ENCODE results near the gene DDI2.

Gene DDI2

DNA sequence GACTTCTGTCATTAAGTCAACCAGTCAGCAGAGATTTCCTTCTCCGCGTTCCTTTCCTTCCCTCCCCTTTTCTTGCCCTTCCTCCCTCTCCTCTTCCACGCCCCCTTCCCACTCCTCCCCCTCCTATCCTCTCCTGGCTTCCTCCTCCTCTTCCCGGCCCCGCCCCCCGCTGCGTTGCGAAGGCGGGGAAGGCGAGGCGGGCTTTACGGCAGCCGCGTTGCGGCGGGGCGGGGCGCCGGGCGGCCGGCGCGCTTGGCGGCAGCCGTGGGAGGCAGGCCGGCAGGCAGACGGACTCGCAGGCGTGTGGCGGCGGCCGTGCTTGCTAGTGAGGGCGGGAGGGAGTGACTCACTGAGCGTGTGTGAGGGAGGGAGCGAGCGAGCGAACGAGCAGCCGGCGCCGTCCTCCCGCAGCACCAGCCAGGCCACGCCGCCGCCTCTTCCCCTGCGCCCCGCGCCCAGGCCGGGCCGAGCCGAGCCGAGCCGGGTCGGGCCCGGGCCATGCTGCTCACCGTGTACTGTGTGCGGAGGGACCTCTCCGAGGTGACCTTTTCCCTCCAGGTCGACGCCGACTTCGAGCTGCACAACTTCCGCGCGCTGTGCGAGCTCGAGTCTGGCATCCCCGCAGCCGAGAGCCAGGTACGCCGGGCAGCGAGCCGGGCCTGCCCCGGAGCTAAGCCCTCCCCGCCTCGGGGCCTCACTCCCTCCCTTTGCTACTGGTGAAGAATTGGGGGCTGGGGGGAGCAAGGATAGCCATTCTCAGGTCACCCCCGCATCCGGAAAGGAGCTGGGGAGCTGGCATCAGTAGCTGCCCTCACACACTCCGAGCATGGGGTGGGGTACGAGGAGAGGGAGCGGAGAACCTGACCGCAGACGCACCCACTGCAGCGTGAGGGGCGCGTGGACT is at the start of gene DDI2:
Gene DDI2 (plus strand): TSS at position 286 of the 904 bp plus-strand sequence. CDS start 213 bp downstream, at position 499.
- Histone ChIP-seq H3K4me3 (ENCODE audit: low read depth, low read length) (peak within 1 kb of the TSS; percentile 59), H3K4me1 (ENCODE audit: control insufficient read depth, insufficient read depth, low read length) (peaks cover 11% of the 10 kb centered on the region; the same call in 1 of the 2 replicates), H3K9me3 (ENCODE audit: control insufficient read depth, insufficient read depth, low read depth, low read length) (no peaks in the 10 kb centered on the region), H3K27ac (ENCODE audit: extremely low read depth, low read depth, low read length) (peak within 1 kb of the TSS; percentile 94), H3K36me3 (ENCODE audit: control insufficient read depth in 2 of 2, insufficient read depth in 1 of 2, low read length in 2 of 2) (no peaks in the 10 kb centered on the region)
- POLR2A ChIA-PET = interaction anchor here (2.1 to 4.1 kb wide), 2 partner anchors 13 to 91 kb away, joined by 5 to 23 read pairs; partner anchors contain the start of gene DNAJC16
- CTCF ChIA-PET = interaction anchor here (0.6 kb wide), 1 partner anchor 208 kb away, joined by 4 read pairs; no protein-coding TSS in a partner anchor
- TF ChIP-seq ZNF776 (tag by site-specific recombination; IDR thresholded peaks at IDR 0.05; ENCODE audit: borderline replicate concordance) (no peak), ZNF341 (tag by site-specific recombination; IDR thresholded peaks at IDR 0.05; ENCODE audit: low read depth) (peak; percentile 87), ZNF777 (tag by site-specific recombination; IDR thresholded peaks at IDR 0.05; ENCODE audit: borderline replicate concordance) (no peak), ZNF555 (tag by site-specific recombination; conservative IDR thresholded peaks at IDR 0.05) (no peak), ZNF626 (tag by site-specific recombination; IDR thresholded peaks at IDR 0.05) (no peak), HOXD13 (CRISPR knock-in tag; IDR thresholded peaks at IDR 0.05; ENCODE audit: borderline replicate concordance) (no peak), ZNF785 (tag by site-specific recombination; IDR thresholded peaks at IDR 0.05) (no peak), ZNF366 (tag by site-specific recombination; conservative IDR thresholded peaks at IDR 0.05) (peak; percentile 98), ZNF394 (tag by site-specific recombination; IDR thresholded peaks at IDR 0.05; ENCODE audit: borderline replicate concordance) (peak; percentile 36; the same call in 1 of the 2 replicates), ZNF223 (tag by site-specific recombination; IDR thresholded peaks at IDR 0.05) (no peak; the same call in 1 of the 2 replicates), ZNF169 (tag by site-specific recombination; IDR thresholded peaks at IDR 0.05) (no peak), MEIS1 (CRISPR knock-in tag; IDR thresholded peaks at IDR 0.05; ENCODE audit: borderline replicate concordance) (peak; percentile 24; the same call in 1 of the 2 replicates), ZFP41 (tag by site-specific recombination; IDR thresholded peaks at IDR 0.05; ENCODE audit: borderline replicate concordance) (no peak), ZNF544 (tag by site-specific recombination; IDR thresholded peaks at IDR 0.05) (no peak), ZNF133 (tag by site-specific recombination; IDR thresholded peaks at IDR 0.05) (no peak), ZNF514 (tag by site-specific recombination; IDR thresholded peaks at IDR 0.05) (no peak), ZSCAN23 (tag by site-specific recombination; IDR thresholded peaks at IDR 0.05) (no peak), KLF8 (tag by site-specific recombination; IDR thresholded peaks at IDR 0.05) (peak; percentile 95), TCF7L2 (IDR thresholded peaks at IDR 0.05; ENCODE audit: borderline replicate concordance, low read depth, low read length) (no peak), ZNF24 (tag by site-specific recombination; IDR thresholded peaks at IDR 0.05) (no peak), ZNF791 (tag by site-specific recombination; IDR thresholded peaks at IDR 0.05) (0 out of 2 replicates have a peak, but pooled peaks have one; percentile 13), MYNN (tag by site-specific recombination; IDR thresholded peaks at IDR 0.05; ENCODE audit: borderline replicate concordance) (no peak), ZNF274 (IDR thresholded peaks at IDR 0.05; ENCODE audit: low read length) (no peak), ZNF274 (tag by site-specific recombination; IDR thresholded peaks at IDR 0.05; ENCODE audit: borderline replicate concordance) (no peak)
- TF ChIP-seq, protein P1, sequence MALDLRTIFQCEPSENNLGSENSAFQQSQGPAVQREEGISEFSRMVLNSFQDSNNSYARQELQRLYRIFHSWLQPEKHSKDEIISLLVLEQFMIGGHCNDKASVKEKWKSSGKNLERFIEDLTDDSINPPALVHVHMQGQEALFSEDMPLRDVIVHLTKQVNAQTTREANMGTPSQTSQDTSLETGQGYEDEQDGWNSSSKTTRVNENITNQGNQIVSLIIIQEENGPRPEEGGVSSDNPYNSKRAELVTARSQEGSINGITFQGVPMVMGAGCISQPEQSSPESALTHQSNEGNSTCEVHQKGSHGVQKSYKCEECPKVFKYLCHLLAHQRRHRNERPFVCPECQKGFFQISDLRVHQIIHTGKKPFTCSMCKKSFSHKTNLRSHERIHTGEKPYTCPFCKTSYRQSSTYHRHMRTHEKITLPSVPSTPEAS (tag by site-specific recombination; IDR thresholded peaks at IDR 0.05) = no peak
- TF ChIP-seq, protein P2, sequence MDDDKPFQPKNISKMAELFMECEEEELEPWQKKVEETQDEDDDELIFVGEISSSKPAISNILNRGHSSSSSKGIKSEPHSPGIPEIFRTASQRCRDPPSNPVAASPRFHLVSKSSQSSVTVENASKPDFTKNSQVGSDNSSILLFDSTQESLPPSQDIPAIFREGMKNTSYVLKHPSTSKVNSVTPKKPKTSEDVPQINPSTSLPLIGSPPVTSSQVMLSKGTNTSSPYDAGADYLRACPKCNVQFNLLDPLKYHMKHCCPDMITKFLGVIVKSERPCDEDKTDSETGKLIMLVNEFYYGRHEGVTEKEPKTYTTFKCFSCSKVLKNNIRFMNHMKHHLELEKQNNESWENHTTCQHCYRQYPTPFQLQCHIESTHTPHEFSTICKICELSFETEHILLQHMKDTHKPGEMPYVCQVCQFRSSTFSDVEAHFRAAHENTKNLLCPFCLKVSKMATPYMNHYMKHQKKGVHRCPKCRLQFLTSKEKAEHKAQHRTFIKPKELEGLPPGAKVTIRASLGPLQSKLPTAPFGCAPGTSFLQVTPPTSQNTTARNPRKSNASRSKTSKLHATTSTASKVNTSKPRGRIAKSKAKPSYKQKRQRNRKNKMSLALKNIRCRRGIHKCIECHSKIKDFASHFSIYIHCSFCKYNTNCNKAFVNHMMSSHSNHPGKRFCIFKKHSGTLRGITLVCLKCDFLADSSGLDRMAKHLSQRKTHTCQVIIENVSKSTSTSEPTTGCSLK (tag by site-specific recombination; IDR thresholded peaks at IDR 0.05) = no peak
- TF ChIP-seq, protein P3, sequence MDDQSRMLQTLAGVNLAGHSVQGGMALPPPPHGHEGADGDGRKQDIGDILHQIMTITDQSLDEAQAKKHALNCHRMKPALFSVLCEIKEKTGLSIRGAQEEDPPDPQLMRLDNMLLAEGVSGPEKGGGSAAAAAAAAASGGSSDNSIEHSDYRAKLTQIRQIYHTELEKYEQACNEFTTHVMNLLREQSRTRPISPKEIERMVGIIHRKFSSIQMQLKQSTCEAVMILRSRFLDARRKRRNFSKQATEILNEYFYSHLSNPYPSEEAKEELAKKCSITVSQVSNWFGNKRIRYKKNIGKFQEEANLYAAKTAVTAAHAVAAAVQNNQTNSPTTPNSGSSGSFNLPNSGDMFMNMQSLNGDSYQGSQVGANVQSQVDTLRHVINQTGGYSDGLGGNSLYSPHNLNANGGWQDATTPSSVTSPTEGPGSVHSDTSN (CRISPR knock-in tag; IDR thresholded peaks at IDR 0.05) = peak; percentile 95
- TF ChIP-seq, protein P4, sequence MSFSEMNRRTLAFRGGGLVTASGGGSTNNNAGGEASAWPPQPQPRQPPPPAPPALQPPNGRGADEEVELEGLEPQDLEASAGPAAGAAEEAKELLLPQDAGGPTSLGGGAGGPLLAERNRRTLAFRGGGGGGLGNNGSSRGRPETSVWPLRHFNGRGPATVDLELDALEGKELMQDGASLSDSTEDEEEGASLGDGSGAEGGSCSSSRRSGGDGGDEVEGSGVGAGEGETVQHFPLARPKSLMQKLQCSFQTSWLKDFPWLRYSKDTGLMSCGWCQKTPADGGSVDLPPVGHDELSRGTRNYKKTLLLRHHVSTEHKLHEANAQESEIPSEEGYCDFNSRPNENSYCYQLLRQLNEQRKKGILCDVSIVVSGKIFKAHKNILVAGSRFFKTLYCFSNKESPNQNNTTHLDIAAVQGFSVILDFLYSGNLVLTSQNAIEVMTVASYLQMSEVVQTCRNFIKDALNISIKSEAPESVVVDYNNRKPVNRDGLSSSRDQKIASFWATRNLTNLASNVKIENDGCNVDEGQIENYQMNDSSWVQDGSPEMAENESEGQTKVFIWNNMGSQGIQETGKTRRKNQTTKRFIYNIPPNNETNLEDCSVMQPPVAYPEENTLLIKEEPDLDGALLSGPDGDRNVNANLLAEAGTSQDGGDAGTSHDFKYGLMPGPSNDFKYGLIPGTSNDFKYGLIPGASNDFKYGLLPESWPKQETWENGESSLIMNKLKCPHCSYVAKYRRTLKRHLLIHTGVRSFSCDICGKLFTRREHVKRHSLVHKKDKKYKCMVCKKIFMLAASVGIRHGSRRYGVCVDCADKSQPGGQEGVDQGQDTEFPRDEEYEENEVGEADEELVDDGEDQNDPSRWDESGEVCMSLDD (tag by site-specific recombination; IDR thresholded peaks at IDR 0.05) = peak; percentile 36; the same call in 1 of the 2 replicates
- TF ChIP-seq, protein P5, sequence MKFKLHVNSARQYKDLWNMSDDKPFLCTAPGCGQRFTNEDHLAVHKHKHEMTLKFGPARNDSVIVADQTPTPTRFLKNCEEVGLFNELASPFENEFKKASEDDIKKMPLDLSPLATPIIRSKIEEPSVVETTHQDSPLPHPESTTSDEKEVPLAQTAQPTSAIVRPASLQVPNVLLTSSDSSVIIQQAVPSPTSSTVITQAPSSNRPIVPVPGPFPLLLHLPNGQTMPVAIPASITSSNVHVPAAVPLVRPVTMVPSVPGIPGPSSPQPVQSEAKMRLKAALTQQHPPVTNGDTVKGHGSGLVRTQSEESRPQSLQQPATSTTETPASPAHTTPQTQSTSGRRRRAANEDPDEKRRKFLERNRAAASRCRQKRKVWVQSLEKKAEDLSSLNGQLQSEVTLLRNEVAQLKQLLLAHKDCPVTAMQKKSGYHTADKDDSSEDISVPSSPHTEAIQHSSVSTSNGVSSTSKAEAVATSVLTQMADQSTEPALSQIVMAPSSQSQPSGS (tag by site-specific recombination; IDR thresholded peaks at IDR 0.05; ENCODE audit: low read depth) = no peak
